ENCODE measurements around the gene SPOCK1.
A peak's percentile ranks its signal among the peaks of the same experiment; 100 is the strongest.

SPOCK1 gene

DNA sequence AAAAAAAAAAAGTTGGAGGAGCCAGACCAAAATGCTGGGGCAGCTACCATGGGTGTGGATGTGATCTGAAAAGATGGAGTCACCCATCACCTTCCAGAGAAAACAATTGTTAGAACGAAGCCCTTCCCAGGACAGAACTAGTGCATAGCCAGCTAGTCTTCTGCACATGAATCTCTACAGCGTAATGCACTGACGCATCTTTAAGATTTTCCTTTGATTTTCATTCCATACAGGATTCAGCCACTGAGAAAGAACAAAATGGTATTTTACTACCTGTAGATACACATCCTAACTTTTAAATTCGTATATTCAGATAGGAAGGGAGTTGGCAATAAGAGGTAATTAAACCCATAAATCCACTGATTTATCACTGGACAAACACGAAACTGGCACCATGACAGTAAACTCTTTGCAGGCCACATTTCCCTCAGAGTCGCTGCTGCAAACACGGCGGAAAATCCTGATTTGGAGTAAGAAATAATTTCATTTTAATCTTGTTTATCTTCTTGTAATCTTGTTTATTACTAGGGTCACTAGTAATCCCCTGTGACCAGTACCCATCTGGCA is 206.6 kb downstream of the SPOCK1 start:
- DNase-seq = no peak
- intact Hi-C loops (cut with DNase I) = no loop called here

DNA sequence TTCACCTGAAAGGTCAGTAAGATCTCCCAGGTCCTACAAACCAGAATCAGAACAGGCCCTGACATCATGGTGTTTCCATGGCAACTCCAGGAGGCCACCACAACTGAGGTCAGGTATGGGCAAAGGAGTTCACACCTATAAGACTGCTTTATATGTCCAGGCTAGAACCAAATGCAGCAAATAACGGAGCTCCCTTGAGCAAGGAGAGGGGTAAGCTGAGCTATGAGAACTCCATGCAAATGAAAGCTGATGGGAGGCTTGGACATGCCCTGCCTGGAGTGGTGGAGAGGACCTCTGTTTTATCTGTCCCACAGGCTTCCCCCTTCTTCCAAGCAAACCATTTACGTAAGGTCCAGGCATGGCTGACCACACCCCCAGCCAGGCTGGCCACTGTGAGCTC is 207.7 kb downstream of the SPOCK1 start:
- intact Hi-C loops (cut with DNase I) = no loop called here

DNA sequence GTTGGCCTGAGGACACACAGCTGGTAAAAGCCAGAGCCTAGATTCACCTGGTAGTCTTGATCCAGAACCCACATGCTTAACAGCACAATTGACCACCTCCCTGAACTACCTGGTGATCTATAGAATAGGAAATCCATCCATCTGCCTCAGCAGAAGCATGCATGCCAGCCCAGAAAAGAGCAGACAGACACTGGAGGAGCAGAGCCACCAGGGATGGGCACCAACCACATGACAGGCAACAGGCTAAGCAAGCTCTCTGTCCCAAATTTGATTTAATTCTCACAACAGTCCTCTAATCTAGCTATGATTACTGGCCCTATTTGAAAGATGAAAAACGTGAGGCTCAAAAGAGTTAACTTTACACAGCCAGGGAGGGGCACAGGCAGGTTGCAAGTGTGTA is 208.1 kb downstream of the SPOCK1 start:
- intact Hi-C loops (cut with DNase I) = no loop called here
- DNase-seq = peak in 1 of 42 donors; percentile 27

More for the DNA sequence above, 207.7 kb downstream of the SPOCK1 start:
- DNase-seq = no peak

DNA sequence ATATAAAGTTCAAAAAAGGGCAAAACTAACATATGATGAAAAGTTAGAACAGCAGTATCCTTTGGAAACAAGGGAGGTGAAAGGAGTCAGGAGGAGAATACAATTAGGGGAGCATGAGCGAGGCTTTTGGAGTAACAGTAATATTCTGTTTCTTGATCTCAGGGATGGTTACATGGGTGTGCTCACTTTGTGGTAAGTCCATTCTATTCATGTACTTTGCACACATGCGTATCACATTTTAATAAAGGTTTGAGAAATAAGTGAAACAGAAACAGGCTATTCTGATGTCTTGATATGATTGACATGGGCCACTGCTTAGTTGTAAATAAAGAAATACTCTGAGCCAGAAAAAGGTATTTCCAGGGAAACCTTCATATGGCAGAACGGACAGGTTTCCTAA is 208.8 kb downstream of the SPOCK1 start:
- no peak for DNase-seq
- intact Hi-C loops (cut with DNase I) = no loop called here

DNA sequence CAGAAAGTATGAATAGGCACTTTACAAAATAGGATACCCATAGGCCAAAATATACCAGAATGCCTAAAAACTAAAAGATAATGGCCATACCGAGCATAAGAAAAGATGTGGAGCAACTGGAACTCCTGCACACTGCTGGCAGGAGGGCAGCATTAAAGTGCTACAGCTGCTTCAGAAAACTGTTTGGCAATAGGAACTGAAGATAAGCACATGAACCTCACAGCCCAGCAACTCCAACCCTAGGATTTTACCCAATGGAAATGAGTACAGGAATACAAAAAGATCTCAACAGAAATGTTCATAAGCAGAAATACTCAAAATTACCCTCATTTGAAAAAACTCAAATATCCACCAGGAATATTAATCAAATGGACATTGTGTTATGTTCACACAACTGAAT is 209.3 kb downstream of the SPOCK1 start:
- peak in 1 of 42 donors; percentile 3 for DNase-seq
- intact Hi-C loops (cut with DNase I) = no loop called here

DNA sequence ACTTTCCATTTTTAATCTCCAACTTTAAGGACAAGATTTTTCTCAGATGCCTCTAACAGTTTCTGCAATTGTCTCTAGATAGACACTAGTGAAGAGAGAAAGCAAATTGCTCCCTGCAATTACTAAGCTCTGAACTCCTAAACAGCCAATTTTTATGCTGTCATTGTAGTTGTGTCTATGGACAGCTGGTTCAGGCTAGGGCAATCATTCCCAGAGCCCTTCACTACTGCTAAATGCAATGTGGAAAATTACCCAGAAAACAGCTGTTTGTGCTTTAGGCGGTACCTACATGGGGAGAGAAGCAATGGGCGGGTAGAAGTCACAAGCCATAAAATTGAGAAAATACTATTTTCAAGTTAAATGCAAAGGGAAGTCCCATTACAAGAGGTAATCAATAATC is 211.6 kb downstream of the SPOCK1 start:
- intact Hi-C loops (cut with DNase I) = no loop called here

DNA sequence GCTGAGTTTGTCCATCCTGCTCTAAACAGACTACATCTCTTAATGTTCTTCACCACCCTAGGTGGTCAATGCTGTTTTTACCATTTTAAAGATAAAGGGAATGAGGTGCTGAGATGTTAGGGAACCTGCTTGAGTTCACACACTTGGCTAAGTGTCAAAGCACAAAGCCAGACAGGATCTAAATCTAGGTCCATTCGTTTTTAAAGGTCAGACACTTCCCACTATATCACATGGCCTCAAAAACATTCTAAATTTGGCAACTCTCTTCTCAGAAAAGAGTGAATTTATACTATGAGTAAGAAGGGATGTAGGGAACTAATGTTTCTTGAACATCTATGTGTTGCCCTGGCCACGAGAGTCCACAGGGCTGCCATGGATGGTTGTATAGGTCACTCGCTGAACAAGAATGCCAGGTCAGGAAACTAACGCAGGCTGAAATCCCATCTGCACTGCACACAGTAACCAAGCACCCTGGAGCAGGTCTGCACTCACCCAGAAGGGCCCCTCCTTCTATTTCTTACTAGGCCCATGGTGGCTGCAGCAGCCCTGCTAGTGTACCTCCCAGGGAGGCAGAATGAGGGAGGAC is 213.0 kb downstream of the SPOCK1 start:
- intact Hi-C loops (cut with DNase I) = no loop called here
- DNase-seq = peak in 1 of 42 donors; percentile 14

More for the DNA sequence above, 211.6 kb downstream of the SPOCK1 start:
- DNase-seq = no peak

DNA sequence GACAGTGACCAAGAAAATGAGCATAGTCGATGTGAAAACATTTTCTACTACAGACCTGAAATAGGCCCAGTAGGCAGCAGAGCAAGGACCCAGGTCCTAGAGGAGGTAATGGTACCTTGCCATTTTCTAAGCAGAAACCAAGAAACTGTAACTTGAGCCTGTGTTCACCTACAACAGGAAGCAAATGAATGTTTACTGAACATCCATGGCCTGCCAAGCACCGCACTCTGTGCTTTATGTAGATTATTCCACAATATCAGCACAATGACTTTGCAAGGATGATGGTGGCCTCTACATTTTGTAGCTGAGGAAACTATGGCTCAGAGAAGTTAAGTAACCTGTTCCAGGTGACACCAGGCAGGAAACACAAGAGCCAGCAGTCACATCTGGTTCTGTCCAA is 215.3 kb downstream of the SPOCK1 start:
- DNase-seq = no peak
- intact Hi-C loops (cut with DNase I) = no loop called here

DNA sequence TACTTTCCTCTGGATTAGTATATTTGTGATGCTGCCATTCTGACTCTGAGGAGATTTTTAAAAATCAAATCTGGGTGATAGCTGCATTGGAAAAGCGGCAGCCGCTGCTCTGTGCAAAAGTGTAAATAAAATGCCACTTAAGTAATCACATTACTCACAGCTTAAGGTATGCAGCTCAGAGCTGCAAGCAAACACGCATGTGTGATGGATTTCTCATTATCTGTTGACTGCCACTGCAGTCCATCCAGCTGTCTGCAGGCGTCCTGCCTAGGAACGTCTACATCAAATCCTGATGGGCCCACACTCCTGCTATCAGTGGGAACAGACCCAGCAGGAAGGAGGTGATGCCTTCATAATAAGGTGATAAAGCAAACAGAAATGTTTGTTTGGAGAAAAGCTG is 216.9 kb downstream of the SPOCK1 start:
- intact Hi-C loops (cut with DNase I) = no loop called here
- DNase-seq = no peak

DNA sequence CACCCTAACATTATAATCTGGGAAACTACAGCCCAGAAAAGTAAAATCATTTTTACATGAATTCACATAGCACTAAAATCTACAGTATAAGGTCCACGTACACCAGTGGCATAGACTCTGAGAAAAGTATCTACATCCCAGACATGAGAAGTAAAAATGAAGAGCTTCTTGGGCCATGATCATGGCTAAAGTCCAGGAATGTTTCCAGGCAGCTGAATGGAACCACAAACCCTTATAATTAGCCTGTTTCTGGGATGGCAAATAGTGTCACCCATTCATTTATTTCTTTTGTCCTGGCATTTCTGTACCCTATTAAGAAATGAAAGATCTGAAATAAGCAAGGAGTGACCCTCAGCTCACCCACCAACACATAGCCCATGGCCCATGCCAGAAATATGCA is 217.9 kb downstream of the SPOCK1 start:
- intact Hi-C loops (cut with DNase I) = no loop called here
- DNase-seq = no peak

DNA sequence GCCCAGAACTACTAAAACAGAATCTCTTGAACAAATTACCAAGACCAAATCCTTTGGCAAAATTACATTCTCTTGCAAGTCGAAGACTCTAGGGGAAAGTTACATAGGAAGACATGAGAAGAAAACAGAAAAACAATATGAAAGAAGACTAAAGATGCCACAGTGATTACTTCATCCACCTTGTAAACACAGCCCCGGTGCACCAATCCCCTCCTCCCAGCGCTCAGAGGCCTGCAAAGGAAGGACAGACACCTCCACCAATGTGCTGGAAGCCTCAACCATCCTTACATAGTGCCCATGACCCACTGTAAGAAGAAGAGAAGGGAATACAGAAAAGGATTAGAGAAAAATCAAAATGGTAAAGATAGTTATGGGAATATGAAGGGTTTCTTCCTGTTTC is 218.5 kb downstream of the SPOCK1 start:
- intact Hi-C loops (cut with DNase I) = no loop called here
- DNase-seq = no peak

DNA sequence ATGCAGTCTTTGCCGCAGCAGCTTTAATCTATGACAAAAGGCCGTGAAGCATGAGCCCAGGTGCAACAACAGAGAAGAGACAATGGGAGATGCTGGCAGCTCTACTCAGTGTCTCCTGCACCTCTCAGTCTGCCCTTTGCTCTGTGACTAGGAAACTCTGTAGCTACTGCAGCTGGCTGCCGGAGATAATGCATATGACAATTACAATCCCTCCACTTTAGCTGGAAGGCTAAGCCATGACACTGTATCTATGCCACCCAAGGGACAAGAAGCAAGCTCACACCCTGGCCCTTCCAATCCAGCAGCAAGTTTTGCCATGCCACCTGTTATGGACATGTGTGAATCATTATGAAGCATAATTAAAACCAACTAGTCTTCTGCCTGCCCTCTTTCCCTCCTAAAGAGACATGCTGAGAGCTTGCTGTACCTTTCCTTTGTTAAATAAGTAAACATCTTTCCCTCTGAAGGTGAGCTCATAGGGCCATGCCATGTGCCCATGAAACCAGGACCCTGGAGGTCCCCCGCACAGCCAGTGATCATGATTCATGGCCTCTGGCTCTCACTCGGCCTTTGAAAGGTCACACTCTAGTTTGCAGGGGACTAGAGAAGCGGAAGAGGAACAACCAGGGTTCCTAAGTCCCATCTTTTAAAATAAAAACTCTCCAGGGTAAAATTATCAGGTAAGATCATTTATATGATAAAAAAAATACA is 219.4 kb downstream of the SPOCK1 start:
- DNase-seq = no peak
- intact Hi-C loops (cut with DNase I) = no loop called here

DNA sequence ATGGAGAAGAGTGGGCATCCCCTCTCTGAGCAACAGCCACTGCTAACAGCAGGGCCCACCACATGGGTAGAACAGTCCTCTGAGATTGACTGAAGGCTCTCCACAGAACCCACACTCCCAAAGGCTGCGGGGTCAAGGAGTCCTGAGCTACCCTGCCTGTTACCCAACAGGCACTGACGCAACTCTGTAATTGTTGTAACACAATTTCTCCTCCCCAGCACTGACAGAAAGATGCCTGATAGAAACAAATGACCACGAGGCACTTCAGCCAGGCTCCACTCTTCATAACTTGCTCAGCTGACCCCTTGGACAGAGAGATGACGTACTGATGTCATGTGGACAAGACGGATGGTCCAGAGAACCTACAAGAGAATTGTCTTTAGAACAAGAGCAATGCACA is 220.7 kb downstream of the SPOCK1 start:
- intact Hi-C loops (cut with DNase I) = no loop called here
- no peak for DNase-seq

DNA sequence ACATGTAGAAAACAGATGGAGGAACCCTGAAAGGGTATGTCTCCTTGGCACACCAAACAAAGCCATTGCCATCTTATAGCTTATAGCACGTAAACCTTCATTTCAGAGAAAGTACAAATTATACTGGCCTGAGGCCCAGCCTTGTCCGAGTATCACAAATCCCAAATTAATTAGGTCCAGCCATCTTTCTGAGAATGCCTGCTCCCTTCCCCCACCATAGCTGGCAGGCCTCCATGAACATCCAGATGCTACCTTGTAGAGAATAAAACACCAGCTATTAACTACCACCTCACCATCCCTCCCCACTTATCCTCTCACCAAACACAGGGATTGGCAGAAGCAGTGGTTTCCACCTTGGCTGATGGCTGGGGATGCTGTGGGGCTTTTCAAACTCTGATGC is 224.0 kb downstream of the SPOCK1 start:
- intact Hi-C loops (cut with DNase I) = no loop called here
- no peak for DNase-seq

DNA sequence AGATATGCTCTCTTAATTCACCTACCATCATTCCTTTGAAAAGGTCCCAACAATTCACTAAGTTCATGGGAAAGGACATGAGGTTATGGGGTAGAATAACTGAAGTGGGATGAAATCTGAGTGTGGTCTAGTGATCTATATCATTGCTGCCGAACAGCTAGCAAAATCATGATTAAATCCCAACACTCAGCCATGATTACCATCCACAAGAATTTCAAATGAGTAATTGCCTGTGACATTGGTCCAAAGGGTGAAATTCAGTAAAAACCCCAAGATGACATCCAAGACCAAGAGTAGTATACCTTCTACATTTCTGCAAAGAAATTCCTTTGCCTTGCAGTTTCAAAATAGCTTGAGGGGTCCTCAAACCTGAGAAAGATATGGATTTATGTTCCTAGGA is 225.6 kb downstream of the SPOCK1 start:
- no peak for DNase-seq
- intact Hi-C loops (cut with DNase I) = no loop called here

DNA sequence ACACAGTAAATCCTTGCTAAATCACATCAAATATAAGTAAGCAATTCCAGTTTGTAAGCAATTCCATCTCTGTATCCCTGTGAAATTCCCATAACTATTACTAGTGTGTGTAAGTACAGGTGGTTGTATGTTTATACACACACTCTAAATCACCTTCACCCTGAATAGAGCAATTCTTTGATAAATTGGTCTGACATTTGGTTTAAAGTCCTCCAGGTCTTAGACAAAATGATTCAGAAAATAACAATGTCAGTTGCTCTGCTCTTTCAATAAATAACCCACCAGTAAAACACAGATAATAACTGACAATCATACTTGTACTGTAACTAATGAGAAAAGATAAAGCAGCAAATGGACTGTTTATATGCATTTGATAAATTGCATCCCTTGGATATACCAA is 226.3 kb downstream of the SPOCK1 start:
- intact Hi-C loops (cut with DNase I) = no loop called here
- DNase-seq = no peak

DNA sequence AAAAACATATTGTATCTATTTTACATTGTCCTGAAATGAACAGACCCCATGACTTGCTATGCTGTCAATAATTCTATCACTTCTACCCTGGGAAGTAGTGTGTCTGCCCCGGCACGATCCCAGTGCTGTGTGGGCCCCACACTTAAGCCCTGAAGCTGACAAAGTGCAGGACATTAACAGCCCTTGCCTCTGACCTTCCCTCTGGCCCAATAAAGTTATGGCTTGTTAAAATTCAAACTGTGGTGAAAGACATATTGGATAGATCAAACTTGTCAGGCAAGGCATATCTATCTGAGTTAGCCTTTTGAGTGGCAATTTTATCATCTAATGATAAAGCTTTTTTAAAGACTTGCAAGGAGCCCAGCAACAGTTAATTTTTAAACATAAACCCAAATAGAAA is 229.2 kb downstream of the SPOCK1 start:
- intact Hi-C loops (cut with DNase I) = no loop called here

DNA sequence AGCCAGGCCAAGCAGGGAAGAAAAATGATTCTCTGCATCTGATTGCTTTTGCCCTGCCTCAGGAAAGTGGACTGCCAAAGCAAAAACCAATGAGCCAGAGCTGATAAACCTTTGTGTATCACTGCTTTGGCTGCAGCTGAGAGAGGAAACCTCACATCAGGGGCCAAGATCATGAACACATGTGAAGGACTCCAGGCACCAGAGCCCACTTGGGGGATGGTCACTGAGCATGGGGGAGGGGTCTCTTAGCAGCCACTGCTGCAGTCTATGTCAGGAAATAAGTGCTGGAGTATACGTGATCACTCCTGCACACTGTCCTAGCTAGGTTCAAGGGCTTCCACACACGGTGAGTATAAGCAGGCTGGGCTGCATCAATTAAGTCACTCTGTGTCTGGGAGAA is 229.9 kb downstream of the SPOCK1 start:
- intact Hi-C loops (cut with DNase I) = no loop called here
- no peak for DNase-seq

More for the DNA sequence above, 229.2 kb downstream of the SPOCK1 start:
- DNase-seq = no peak

DNA sequence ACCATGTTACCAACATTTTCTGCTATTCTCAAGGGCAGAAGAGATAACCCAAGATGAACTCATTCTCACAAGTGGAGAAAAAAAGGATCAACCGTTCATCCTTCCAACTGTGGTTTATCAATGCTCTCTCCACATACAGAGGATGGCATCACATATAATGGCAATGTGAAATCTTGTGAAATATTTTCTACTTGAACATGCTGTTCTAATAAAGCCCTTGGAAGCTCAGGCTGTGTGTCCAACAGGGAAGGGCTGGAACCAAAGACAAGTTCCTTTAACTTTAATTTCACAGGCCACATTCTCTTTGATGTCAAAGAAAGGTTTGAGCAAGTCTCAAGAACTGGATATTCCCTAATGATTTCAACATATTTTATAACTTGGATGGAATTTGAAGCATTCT is 230.5 kb downstream of the SPOCK1 start:
- DNase-seq = no peak
- intact Hi-C loops (cut with DNase I) = no loop called here

DNA sequence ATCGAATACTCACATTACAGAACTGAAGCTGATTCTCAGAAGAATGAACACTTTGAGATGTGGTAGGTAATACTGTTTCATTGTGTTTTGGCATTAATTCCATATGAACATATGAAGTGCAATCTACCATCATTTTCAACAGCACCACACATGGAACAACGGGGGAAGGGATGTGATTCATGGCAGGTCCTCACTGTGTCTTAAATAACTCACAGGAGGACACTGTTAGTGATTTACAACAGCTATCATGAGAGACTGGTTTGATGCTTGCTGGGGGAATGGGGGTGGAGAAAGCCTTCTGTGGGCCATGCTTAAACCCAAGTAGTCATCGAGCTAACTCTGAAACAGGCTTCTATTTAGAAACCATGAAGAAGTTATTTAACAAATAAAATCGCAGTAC is 232.9 kb downstream of the SPOCK1 start:
- DNase-seq = no peak
- intact Hi-C loops (cut with DNase I) = no loop called here

DNA sequence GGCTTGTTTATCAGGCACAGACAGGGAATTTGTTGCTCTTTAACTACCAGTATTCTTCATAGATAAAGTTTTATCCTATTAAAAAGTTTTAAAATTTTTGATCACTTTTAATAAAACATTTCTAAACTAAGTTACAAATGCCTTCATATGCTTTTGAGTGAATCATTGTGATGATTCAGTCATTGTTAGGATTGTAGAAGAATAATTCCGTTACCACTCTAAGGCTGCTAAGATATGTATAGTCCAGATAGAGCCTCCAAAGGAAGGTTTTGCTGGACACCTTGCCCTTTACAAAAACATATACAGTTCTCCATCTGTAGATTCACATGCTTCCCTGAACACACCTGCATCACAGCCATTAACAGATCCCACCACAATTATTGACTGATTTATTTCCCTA is 233.7 kb downstream of the SPOCK1 start:
- intact Hi-C loops (cut with DNase I) = no loop called here
- no peak for DNase-seq

All from head of caudate nucleus (tissue), 42 donors.